Esophagus mucosa (tissue), 1 donor: ENCODE measurements around the gene SAPCD1. TPM values are rescaled to one million over a fixed set of nuclear protein-coding genes. Genes with fewer than 3 reads are reported as not detected.
"Not testable (repeated sequence)": the region's sequence is repeated elsewhere in the genome, so short reads cannot be mapped to it uniquely, and the experiment has no call there.

Experiments used
- ATAC-seq: fragments of 200-7000 bp; cut with Tn5 transposase; one replicate; pipeline ENCODE4 v1.9.1; 2020
- total RNA-seq: library from RNA; stranded (reverse); gene quantifications from one replicate; pipeline ENCODE4 v1.2.4, GENCODE V29; 2023
- donor health status: DM: yes; HTN: yes; CAD: no.

SAPCD1 gene
- total RNA-seq, 1 donor from 2014 or later: 0.64 TPM

GRCh38 chr6:31805939-31806469 lies 43.5 kb downstream of the SAPCD1 start:
- peak; percentile 19 for ATAC-seq

- peak; percentile 97 for ATAC-seq
Observed at GRCh38 chr6:31806470-31807272, 44.2 kb downstream of the SAPCD1 start, which contains the start of gene LSM2. Gene LSM2 (minus strand): TSS chr6:31806966. CDS start chr6:31806757, 209 bp downstream.

- not testable (repeated sequence) for ATAC-seq
Observed at GRCh38 chr6:31808599-31808998, 46.1 kb downstream of the SAPCD1 start.

DNA sequence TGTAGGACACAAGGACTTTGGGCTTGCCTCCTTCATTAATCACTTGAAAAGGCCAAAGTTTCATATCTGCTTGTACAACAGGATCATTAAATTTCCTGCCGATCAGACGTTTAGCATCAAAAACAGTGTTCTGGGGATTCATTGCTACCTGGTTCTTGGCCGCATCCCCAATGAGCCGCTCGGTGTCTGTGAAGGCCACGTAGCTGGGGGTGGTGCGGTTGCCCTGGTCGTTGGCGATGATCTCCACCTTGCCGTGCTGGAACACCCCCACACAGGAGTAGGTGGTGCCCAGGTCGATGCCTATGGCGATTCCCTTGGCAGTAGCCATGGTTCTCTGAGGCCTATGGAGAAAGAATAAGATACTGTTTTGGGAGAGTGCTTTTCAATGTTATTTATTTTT lies 49.2 kb downstream of the SAPCD1 start:
- no peak for ATAC-seq

DNA sequence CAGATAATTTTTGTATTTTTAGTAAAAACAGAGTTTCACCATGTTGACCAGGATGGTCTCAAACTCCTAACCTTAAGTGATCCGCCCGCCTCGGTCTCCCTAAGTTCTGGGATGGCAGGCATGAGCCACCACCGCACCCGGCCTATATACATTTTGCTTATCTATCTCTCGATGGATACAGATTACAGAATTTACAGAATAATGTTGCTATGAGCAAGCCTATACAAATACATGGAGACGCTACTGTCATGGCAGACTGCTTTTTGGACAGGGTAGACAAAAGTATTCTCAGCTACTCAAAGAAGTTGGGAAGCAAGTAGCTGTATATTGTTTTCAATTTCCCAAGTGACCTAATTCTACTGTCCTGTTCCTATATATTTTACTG lies 51.0 kb downstream of the SAPCD1 start:
- ATAC-seq: no peak

Other genes with a start within 250 kb of the SAPCD1 start
- not detected for gene MCCD1, start 233.7 kb upstream of the SAPCD1 start, total RNA-seq
- gene DDX39B, start 220.7 kb upstream of the SAPCD1 start, total RNA-seq: 174 TPM
- not detected for gene ATP6V1G2, start 216.0 kb upstream of the SAPCD1 start, total RNA-seq
- 13.9 TPM for gene NFKBIL1, start 215.0 kb upstream of the SAPCD1 start, total RNA-seq
- gene LTA, start 190.4 kb upstream of the SAPCD1 start, total RNA-seq: not detected
- gene TNF, start 187.1 kb upstream of the SAPCD1 start, total RNA-seq: 0.24 TPM
- 1.1 TPM for gene LTB, start 180.2 kb upstream of the SAPCD1 start, total RNA-seq
- gene LST1, start 176.4 kb upstream of the SAPCD1 start, total RNA-seq: 2.4 TPM
- gene NCR3, start 169.7 kb upstream of the SAPCD1 start, total RNA-seq: 0.28 TPM
- 3.3 TPM for gene AIF1, start 147.4 kb upstream of the SAPCD1 start, total RNA-seq
- 103 TPM for gene PRRC2A, start 141.9 kb upstream of the SAPCD1 start, total RNA-seq
- gene BAG6, start 110.0 kb upstream of the SAPCD1 start, total RNA-seq: 143 TPM
- 1.6 TPM for gene APOM, start 106.8 kb upstream of the SAPCD1 start, total RNA-seq
- gene C6orf47, start 101.9 kb upstream of the SAPCD1 start, total RNA-seq: 18.1 TPM
- gene GPANK1, start 97.7 kb upstream of the SAPCD1 start, total RNA-seq: 8.2 TPM
- gene CSNK2B, start 96.6 kb upstream of the SAPCD1 start, total RNA-seq: 108 TPM
- 2.6 TPM for gene LY6G5B, start 92.7 kb upstream of the SAPCD1 start, total RNA-seq
- gene LY6G5C, start 81.6 kb upstream of the SAPCD1 start, total RNA-seq: 0.72 TPM
- 28.3 TPM for gene ABHD16A, start 59.3 kb upstream of the SAPCD1 start, total RNA-seq
- not detected for gene LY6G6F, start 55.8 kb upstream of the SAPCD1 start, total RNA-seq
- not detected for gene LY6G6D, start 47.3 kb upstream of the SAPCD1 start, total RNA-seq
- 10.8 TPM for gene LY6G6C, start 40.9 kb upstream of the SAPCD1 start, total RNA-seq
- gene MPIG6B, start 39.3 kb upstream of the SAPCD1 start, total RNA-seq: 1.1 TPM
- gene DDAH2, start 33.4 kb upstream of the SAPCD1 start, total RNA-seq: 15.3 TPM
- 372 TPM for gene CLIC1, start 26.1 kb upstream of the SAPCD1 start, total RNA-seq
- gene MSH5, start 22.7 kb upstream of the SAPCD1 start, total RNA-seq: 12.0 TPM
- gene VWA7, start 14.7 kb downstream of the SAPCD1 start, total RNA-seq: 1.6 TPM
- 79.8 TPM for gene VARS1, start 33.1 kb downstream of the SAPCD1 start, total RNA-seq
- 45.0 TPM for gene LSM2, start 44.3 kb downstream of the SAPCD1 start, total RNA-seq
- 0.44 TPM for gene HSPA1L, start 52.6 kb downstream of the SAPCD1 start, total RNA-seq
- gene HSPA1A, start 52.9 kb downstream of the SAPCD1 start, total RNA-seq: 56.6 TPM
- gene HSPA1B, start 65.1 kb downstream of the SAPCD1 start, total RNA-seq: 92.9 TPM
- gene NEU1, start 100.2 kb downstream of the SAPCD1 start, total RNA-seq: 17.9 TPM
- gene SLC44A4, start 116.3 kb downstream of the SAPCD1 start, total RNA-seq: 2.9 TPM
- 28.2 TPM for gene EHMT2, start 135.0 kb downstream of the SAPCD1 start, total RNA-seq
- gene ZBTB12, start 139.4 kb downstream of the SAPCD1 start, total RNA-seq: 2.0 TPM
- 2.9 TPM for gene C2, start 165.1 kb downstream of the SAPCD1 start, total RNA-seq
- 36.1 TPM for gene CFB, start 183.4 kb downstream of the SAPCD1 start, total RNA-seq
- 57.7 TPM for gene NELFE, start 196.3 kb downstream of the SAPCD1 start, total RNA-seq
- gene SKIC2, start 196.5 kb downstream of the SAPCD1 start, total RNA-seq: 31.3 TPM
- 10.6 TPM for gene DXO, start 209.5 kb downstream of the SAPCD1 start, total RNA-seq
- 2.9 TPM for gene C4A, start 219.4 kb downstream of the SAPCD1 start, total RNA-seq